CD4-positive, alpha-beta T cell treated with Interleukin-6 for 4 hours (primary cell): ENCODE results near the gene ALDH4A1.
"Not testable (repeated sequence)": the region's sequence is repeated elsewhere in the genome, so short reads cannot be mapped to it uniquely, and the experiment has no call there.

Experiments
- DNase-seq: peaks from one replicate; pipeline ENCODE4 v3.0.0-alpha.2; 2020; ENCODE audit warnings: mixed read lengths

The ALDH4A1 gene

DNA sequence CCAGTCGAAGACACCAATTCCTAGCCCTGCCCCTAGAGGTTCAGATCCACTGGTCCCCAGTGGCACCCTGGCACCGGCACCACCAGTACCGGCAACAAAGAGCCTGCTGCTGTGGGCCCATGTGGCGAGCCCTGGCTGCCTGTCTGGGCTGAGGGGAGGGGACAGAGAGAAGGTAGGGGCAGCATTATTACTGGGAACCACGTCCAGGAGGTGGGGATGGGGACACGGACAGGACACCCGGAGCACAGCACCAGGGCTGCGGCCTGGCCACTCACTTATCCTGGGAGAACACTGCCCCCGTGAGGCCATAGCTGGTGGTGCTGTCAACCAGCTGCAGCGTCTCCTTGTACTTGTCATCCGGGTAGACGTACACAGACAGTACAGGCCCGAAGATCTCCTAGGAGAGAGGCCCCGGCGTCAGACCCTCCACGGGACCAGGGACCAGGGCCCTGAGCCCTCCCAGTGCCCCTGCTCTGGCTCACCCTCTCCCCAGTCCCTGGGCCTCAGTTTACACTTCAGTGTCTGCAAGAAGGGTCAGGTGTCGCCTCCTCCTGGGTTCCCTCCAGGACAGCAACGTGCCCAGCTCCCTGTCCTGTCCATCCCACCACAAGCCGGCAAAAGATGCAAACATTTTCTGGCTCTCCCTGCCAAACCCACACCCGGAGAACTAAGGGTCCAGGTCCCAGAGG, 27.1 kb downstream of the ALDH4A1 start:
- peak; percentile 71 for DNase-seq

DNA sequence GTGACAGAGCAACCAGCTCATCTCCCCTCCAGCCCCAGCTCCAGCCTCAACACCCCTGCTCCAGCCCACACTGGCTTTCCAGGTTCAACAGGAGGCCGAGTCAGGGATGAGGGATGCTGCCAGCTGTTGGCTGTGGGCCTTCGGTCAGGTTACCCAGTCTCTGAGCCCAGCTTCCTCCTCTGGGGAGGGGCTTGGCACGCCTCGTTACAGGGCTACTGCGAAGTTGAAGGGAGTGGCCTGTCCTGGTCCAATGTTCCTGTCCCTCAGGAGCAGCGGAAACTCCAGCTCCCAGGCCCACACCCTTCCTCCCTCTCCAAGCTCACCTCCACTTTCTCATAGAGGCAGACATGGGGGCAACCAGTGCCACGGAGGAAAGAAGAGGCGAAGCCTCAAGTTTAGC, 27.8 kb downstream of the ALDH4A1 start:
- DNase-seq = no peak

DNA sequence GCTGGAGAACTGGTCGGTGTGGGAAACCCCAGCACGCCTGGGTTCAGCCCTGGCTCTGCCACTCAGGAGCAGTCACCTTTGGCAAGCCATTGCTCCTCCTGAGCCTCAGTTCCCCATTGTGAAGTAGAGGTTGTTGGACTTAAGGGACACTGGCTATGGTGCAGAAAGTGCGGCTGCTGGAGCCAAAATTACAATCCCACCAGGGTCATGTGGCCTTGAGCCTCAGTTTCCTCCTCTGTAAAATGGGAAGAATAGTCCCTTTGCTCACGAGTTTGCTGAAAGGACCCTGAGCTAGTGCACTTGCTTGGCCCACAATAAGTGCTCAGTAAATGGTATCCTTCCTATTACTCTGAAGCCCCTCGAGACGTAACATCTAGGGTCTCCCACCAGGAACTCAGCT, 28.3 kb downstream of the ALDH4A1 start:
- DNase-seq = no peak

DNA sequence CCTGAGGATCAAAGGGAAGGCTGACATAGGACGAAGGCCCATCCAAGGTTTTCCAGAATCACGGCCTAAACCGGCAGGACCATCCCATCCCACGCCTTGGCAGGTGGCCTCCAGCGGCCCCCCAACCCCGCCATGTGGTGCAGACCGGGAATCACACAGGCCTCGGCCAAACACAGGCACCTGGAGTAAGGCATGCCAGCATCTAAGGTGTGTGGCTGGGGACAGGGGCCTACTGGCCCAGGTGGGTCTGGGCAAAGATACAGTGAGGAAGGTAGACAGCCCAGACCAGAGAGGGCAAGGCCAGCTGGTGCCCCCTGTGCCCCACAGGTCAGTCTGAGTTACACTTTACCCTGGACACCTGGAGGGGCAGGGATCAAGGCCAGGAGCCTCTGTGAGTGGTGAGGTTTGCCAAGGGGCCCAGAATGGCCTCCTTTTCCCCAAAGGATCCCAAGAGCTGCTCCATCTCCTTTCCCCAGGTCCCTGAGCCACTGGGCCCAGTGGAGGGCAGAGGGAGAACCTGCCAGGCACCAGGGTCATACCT, 30.2 kb downstream of the ALDH4A1 start:
- DNase-seq = no peak

DNA sequence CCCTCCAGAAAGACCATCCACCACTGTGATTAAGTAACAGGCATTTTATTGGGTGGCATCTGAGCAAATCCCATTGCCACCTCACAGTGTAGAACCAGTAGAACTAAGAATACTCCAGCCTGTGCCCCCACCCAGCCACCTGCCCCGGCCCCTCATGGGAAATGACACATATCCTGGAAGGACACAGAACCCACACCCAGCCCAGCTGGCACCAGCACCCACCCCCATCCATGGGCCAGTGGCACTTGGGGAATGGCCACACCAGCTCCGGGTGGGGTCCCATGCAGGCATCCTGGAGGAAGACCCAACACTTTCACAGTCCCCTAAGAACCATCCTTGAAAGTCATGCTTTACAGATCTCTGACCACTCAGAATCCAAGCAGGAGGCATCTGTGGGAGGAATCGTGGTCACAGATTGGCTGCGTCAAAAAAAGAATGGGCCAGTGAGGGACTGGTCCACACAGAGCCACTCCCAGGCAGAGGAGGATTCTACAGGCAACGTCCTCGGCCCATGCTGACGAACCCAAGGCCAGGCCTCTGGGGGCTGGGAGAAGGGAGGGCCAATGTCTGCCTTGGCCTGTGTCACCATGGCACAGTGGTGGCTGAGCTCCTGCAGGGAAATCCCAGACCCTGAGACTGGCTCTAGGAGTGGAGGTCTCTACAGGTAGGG, 30.8 kb downstream of the ALDH4A1 start:
- no peak for DNase-seq

DNA sequence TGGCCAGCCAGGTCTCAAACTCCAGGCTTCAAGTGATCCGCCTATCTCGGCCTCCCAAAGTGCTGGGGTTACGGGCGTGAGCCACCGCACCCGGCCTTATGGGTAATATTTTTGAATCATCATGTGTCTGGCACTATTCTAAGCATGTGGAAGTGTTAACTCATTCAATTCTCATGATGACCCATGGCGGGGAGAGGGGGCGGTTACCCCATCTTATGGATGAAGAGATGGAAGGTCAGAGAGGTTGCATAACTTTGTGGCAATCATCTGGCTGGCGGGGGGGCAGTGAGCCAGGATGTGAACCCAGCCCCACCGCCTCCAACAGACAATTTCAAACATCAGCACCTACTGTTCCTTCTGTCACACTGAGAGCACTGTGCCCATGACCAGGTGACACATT, 31.4 kb downstream of the ALDH4A1 start:
- DNase-seq = no peak

DNA sequence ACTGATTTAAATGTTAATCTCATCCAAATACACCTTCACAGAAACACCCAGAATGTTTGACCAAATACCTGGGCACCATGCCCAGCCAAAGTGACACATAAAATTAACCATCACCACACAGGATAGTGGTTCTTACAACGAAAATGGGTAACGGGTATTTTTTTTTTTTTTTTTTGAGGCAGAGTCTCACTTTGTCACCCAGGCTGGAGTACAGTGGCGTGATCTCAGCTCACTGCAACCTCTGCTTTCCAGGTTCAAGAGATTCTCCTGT, 31.8 kb downstream of the ALDH4A1 start:
- not testable (repeated sequence) for DNase-seq

DNA sequence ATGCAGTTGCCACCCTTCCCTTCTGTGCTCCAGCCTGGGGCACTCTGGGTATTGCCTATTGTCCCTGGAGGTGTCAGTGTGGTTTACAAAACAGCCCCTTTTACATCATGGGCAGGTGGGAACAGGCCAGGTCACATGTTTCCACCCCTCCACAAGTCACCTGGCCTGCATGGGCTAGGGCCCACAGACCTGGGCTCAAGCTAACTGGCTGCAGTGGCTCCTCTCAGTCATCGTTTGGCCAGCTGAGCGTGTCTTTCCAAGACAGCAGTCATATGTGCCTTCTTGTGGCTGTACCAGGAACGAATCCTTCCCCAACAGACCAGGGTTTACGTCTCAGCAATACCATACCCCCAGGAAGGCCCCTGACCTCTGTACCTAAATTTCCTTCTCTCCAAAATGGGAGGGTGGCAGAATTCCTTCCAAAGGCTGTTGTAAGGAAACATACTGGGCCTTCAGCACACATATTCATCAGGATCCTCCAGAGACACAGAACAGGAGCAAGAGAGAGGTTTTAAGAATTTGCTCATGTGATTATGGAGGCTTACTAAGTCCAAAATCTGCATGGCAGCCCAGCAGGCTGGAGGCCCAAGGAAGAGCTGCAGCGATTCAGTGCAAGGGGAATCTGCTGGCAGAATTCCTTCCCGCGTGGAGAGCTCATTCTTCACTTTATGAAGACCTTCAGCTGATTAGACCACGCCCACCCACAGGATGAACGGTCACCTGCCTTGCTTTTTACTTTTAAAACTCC, 32.3 kb downstream of the ALDH4A1 start:
- DNase-seq = no peak

DNA sequence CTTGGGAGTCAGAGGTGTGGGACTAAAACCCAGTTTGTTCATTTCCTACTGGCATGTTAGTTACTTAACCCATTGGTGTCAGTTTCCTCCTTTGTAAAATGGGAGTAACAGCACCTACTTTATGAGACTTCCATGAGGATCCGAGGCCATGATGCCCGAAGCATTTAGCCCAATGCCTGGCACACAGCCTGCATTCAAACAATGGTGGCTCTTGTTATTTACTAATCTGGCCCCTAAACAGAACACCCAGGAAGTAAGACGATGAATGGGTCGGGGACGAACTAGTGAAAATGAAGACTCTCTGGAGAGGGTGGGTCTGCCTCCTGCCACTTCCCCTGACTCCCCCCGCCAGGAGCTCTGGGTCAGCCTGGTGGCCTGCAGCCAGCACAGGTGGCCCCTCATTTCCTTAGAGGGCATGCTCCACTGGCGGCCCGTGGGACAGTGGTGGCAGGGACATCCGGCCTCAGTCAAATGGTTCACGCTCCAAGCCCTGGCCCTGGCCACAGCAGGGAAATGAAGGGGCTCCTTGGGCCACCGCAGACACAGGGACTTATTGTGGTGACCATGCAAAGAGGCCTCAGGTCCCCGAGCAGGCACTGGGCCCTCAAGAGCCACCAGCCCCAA, 33.4 kb downstream of the ALDH4A1 start:
- DNase-seq = no peak

DNA sequence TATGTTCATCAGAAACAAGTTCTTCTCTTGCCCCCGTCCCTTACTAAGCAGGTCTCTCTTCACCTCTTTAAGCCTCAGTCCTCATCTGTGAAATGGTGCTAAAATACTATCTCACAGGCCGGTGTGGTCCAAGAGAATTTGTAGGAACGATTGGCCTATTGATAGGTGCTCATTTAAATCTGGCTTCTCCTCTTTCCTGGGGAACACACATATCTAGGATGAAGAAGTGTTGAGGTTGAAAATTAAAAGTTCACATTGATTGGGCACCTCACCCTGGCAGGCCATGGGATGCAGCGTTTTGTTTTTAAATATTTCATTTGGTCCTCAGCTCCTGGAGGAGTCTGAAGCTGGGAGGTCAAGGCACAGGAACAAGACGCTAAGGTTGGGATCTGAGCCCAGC, 34.0 kb downstream of the ALDH4A1 start:
- DNase-seq = no peak

DNA sequence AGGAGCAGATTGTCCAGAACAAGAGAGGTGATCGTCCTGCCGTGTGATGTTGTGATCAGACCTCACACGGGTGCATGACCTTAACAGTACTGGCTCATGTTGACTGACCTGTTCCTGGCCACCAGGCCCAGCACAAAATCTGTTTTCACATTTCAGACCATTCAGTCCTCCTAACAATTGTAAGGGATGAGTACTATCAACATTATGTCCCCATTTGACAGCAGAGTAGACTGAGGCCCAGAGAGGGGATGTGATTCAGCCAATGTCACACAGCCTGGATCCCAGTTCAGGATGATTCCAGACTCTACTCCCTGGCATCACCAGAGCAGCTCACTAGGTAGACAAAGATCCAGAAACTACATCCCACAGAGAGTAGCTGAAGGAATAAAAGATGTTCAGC, 35.5 kb downstream of the ALDH4A1 start:
- DNase-seq = no peak

DNA sequence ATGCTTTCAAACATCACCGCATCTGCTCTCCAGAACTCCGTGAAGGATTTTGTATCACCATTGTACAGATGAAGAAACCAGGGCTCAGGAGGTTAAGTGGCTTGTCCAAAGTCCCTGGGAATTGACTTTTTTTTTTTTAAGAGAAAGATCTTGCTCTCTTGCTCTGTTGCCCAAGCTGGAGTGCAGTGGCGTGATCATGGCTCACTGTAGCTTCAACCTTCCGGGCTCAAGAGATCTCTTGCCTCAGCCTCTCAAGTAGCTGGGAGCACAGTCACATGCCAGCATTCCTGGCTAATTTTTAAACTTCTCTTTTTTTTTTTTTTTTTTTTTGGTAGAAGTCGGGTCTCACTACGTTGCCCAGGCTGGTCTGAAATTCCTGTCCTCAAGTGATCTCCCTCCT, 36.0 kb downstream of the ALDH4A1 start:
- DNase-seq = no peak

DNA sequence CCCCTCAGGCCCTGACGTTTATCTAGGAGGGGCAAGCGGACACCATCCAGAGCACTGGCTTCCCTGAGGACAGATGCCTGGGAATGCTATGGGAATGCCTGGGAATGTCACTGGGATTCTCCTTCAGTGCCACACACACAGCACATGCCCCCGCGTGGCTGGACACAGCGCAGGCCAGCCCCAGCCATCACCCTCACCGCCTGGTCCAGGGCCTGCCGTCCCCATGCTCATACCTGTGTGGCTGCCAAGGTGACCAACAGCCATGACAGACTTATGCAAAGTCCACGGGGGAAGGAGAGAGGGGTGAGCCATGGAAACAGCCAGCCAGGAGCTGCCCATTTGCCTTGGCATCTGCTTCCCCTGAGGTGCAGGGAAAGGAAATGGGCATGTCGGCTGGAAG, 37.2 kb downstream of the ALDH4A1 start:
- no peak for DNase-seq

DNA sequence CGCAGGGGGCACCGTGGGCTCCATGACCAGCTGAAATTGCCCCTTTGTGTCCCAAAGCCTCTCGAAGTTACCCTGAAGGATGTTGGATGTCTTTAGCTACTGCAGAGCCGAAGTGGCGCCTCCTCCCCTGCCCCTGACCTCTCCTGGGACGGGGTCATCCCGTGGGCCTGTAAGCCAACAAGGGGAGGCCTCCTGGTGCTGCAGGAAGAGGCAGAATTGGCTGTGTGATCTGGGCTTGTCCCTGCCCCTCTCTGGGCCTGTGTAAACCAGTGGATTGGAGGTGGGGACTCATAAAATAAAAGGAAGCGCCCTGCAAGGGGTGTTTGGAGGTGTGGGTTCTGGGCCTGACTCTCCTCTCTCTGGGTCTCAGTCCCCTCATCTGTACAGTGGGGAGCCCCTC, 40.8 kb downstream of the ALDH4A1 start:
- no peak for DNase-seq

DNA sequence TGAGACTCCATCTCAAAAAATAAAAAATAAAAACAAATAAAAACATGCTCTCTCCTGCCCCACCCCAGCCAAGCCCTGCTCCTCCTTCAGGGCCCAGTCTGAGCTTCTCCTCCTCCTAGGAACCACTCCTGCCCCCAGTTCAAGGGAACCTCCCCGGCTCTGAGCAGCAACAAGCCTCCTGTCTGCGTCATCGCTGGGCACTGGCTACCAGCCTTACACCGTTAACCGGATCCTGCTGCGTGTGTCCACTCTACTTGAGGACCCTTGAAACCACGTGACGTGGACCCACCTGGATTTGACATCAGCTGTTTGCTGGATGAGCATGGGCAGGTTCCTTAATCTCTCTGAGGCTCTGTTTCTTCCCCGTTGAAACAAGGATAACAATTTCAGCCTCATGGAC, 41.3 kb downstream of the ALDH4A1 start:
- no peak for DNase-seq

DNA sequence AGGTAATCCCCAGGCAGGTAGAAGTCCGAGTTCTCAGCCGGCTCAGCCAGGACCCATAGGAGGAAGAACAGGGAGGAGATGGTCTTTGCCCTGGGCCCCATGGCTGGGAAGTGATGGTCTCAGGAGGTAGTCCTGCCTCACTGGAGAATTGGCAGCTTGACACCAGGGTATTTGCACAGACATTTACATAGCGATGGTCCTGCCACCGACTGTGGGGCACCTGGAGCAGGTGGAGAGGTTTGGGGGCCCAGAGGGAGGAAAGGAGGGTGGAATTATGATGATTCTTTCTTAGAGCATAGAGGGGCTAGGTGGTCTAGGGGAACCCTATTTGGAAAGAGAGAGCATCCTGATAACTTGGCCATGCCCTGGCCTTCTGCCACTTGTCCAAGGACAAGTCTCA, 42.8 kb downstream of the ALDH4A1 start, which contains the start of gene TAS1R2:
Gene TAS1R2, minus strand, starts transcription at position 101 of the 400 bp plus-strand sequence. Its CDS starts 0 bp downstream, at position 101.
- no peak for DNase-seq

DNA sequence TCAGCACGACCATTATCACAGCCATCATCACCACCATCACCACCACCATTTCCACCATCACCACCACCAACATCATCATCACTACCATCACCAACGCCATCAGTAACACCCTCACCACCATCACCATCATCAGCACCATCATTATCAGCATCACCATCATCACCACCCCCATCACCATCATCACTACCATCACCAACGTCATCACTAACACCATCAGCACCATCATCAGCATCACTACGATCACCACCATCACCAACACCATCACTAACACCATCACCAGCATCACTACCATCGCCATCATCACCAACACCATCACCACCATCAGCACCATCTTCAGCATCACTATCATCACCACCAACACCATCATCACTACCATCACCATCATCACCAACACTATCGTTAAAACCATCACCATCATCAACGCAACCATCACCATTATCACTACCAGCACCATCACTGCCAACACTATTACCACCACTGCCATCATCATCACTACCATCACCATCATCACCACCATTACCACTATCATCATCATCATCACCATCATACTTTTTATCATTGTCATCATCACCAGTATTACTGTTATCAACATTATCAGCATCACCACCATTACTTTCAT, 44.2 kb downstream of the ALDH4A1 start:
- no peak for DNase-seq

DNA sequence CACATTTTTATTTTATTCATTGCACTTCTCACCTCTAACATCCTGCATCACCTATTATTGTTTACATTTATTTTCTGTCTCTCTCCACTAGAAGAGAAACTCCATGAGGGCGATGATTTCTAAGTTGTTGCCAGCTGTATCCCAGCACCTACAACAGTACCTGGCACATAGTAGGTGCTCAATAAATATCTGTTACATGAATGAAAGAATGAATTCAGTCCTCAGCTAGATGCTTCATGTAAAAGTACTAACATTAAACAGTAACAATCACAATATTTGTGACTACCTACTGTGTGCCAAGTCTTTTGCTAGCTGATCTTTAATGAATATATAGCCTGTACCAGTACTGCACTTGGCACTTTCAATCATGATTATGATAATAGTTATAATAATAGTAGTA, 45.9 kb downstream of the ALDH4A1 start:
- no peak for DNase-seq

DNA sequence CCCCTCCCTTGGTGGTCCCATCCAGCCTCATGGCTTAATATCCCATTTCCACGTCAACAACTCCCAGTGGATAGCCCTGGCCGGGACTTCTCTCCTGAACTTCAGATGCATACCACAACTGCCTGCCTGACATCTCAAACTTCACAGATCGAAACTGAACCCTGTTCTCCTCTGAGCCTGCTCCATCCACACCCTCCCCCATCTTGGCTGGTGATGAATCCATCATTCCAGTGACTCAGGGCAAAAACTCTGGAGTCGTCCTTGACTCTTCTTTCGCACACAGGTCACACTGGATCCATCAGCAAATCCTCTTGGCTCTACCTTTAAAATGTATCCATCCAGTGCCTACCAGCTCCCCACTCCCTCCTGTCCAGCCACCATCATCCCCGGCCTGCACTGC, 46.8 kb downstream of the ALDH4A1 start:
- no peak for DNase-seq

DNA sequence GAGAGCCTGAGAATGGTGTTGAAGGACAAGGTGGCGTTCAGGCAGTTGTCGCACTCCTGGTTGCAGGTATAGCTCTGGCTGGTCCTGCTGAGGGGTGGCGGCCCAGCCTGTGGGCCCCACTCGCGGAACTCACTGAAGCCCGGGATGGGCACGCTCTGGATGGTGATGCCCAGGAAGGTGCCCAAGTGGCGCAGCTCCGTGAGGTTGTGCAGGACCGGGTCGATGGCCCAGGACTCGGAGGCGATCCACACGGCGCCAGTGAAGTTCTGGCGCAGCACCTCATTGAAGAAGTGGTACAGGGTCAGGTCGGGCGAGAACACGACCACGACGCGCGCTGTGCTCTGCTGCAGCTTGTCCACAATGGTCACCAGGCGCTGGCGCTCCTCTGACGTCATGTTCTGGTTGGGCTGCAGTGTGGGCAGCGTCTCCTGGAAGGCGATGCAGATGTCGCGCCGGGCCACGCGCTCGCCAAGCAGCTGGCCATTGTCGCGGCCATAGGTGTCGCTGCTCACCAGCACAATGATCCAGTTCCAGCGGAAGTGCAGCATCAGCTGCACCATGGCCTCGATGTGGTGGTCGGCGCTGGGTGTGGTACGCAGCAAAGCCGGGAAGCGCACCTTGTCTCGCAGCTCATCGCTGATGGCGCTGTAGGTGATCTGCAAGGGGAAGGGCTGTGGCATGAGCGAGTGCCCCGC, 47.9 kb downstream of the ALDH4A1 start:
- DNase-seq = no peak

DNA sequence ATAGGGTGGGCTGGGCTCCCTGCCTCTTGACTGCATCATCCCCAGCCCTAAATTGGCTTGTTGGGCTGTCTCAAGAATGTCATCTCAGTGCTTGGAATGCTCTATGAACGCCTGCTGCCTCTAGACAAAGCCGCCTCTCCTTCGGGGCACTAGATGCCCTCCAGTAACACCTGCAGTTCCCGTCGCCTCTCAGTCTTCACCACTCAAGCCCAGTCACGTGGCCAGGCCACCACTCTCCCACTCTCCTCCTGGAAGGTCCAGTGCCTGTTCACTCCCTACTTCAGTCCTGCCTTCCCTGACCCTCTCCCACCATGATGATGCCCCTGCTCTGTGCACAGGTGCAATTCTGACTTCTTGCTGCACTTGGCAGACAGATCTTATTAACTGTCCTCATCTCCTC, 49.9 kb downstream of the ALDH4A1 start:
- DNase-seq = no peak

DNA sequence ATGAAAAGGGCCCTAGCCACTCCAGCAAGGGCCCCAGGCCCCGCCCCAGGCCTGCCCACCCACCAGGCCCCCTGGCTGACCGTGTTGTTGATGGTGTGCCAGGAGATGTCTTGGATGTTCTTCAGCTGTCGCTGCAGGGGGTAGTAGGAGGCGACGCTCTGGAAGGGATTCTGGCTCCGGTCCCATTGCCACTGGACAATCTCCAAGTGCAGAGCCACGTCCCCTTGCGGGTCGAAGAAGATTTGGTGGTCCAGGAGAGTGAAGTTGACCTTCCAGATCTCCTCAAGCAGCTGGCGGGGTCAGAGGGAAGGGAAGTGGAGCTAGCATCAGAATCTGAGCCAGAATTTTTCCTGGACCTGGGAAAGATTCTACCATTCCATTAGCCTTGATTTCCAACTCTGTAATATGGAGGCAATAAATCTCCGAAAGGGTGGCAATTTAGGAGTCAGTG, 53.1 kb downstream of the ALDH4A1 start:
- no peak for DNase-seq
